ENCODE results near the gene CSN3. TPM values are rescaled to one million over a fixed set of nuclear protein-coding genes. Genes with fewer than 3 reads are reported as not detected.
"Not testable (repeated sequence)": the region's sequence is repeated elsewhere in the genome, so short reads cannot be mapped to it uniquely, and the experiment has no call there.

The CSN3 gene
- not detected for polyA plus RNA-seq
- long read RNA-seq, donor 1, result 0 reads
- long read RNA-seq, donor 2, result 0 reads
- long read RNA-seq, donor 3, result 0 reads
- long read RNA-seq, donor 4, result 0 reads
- long read RNA-seq, donor 5, result 0 reads
- long read RNA-seq, donor 6, result 0 reads
- long read RNA-seq, donor 7, result 0 reads
- long read RNA-seq, donor 8, result 0 reads
- long read RNA-seq, donor 9, result 0 reads
- long read RNA-seq, donor 10, result 0 reads

GRCh38 chr4:70242297-70242696 is at the start of gene CSN3:
Gene CSN3, plus strand, starts transcription at chr4:70242597. Its CDS starts 2,223 bp downstream, at chr4:70244820.
- DNase-seq; H3K27ac ChIP-seq (ENCODE audit: low read depth in 1 of 3, low read length in 2 of 3); H3K4me3 ChIP-seq (ENCODE audit: low read depth in 1 of 3, low read length in 3 of 3); FAIRE-seq; H3K36me3 ChIP-seq (ENCODE audit: control insufficient read depth in 3 of 3, insufficient read depth in 2 of 3, low read depth in 1 of 3, low read length in 3 of 3); H3K9me3 ChIP-seq (ENCODE audit: control insufficient read depth in 2 of 2, insufficient read depth in 1 of 2, low read depth in 1 of 2, low read length in 1 of 2); H3K27me3 ChIP-seq (ENCODE audit: control insufficient read depth in 3 of 3, insufficient read depth in 3 of 3, low read length in 3 of 3); H3K4me1 ChIP-seq (ENCODE audit: control insufficient read depth in 3 of 3, insufficient read depth in 2 of 3, low read depth in 1 of 3, low read length in 2 of 3): not testable (repeated sequence)
- 78 to 92% (median 79%) methylated on average over 2 to 3 of the region's 3 CpGs for WGBS, 3 donors

DNA sequence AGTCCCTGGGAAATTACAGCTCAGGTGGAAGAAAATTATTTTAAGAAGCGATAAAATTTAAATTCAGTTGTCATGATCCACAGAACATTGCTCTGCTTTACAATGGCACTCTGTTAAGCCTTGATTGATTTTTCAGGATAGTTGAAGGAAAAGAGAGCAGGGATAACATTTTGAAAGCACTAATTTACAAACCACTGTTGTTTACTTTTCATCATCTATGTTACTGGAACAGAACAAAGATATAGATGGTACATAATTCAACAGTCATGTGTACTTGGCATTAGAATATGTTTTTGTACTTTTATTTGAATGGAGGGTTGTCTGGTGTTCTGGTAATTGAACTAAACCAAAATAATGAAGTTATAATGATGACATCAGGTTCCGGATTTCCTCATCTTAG is 49.5 kb upstream of the CSN3 start:
- Histone ChIP-seq H3K27me3 (ENCODE audit: control insufficient read depth in 3 of 3, insufficient read depth in 3 of 3, low read length in 3 of 3) (no peaks in the 10 kb centered on the region), H3K27ac (ENCODE audit: low read depth in 1 of 3, low read length in 2 of 3) (no peak overlapping the region), H3K4me1 (ENCODE audit: control insufficient read depth in 3 of 3, insufficient read depth in 2 of 3, low read depth in 1 of 3, low read length in 2 of 3) (peaks cover 0 to 6% (median 1%) of the 10 kb centered on the region in 3 donors), H3K9me3 (ENCODE audit: control insufficient read depth in 2 of 2, insufficient read depth in 1 of 2, low read depth in 1 of 2, low read length in 1 of 2) (peaks cover 0 to 2% of the 10 kb centered on the region in 2 donors), H3K36me3 (ENCODE audit: control insufficient read depth in 3 of 3, insufficient read depth in 2 of 3, low read depth in 1 of 3, low read length in 3 of 3) (no peaks in the 10 kb centered on the region), H3K4me3 (ENCODE audit: low read depth in 1 of 3, low read length in 3 of 3) (no peak overlapping the region)
- DNase-seq, result no peak
- no peak for FAIRE-seq
- 88 to 94% (median 90%) methylated on average over 2 of the region's 2 CpGs for WGBS, 3 donors

DNA sequence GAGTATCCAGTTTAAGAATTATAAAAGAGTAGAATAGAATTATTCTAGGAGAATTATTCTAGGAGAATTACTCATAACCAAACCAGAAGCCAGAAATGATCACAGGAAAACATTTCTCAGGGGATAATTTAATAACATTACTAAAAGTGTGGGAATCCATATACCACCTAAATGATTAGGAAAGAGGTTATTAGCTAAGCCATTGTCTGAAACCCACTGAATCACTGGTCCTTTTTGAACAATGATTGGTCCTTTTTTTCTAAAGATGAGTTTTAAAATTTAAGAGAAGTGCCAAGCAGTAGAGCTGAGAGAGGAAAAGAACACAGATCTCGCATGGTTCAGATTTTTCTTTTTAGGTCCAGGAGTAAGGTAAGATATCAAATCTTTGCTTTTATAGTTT is 47.0 kb upstream of the CSN3 start, which contains the start of gene ODAM:
ODAM (plus strand) TSS at position 301 of the 400 bp plus-strand sequence. CDS start 819 bp downstream, outside the sequence.
- Histone ChIP-seq H3K36me3 (ENCODE audit: control insufficient read depth in 3 of 3, insufficient read depth in 2 of 3, low read depth in 1 of 3, low read length in 3 of 3) (no peaks in the 10 kb centered on the region), H3K4me1 (ENCODE audit: control insufficient read depth in 3 of 3, insufficient read depth in 2 of 3, low read depth in 1 of 3, low read length in 2 of 3) (peaks cover 0 to 12% (median 2%) of the 10 kb centered on the region in 3 donors), H3K9me3 (ENCODE audit: control insufficient read depth in 2 of 2, insufficient read depth in 1 of 2, low read depth in 1 of 2, low read length in 1 of 2) (peaks cover 0 to 2% of the 10 kb centered on the region in 2 donors), H3K27me3 (ENCODE audit: control insufficient read depth in 3 of 3, insufficient read depth in 3 of 3, low read length in 3 of 3) (no peaks in the 10 kb centered on the region), H3K4me3 (ENCODE audit: low read depth in 1 of 3, low read length in 3 of 3) (no peak within 1 kb of the TSS), H3K27ac (ENCODE audit: low read depth in 1 of 3, low read length in 2 of 3) (no peak within 1 kb of the TSS)
- WGBS, 3 donors, result 81 to 88% (median 82%) methylated on average over 1 of the region's 1 CpG
- no peak for FAIRE-seq
- DNase-seq, result no peak

GRCh38 chr4:70196857-70197256 is 45.5 kb upstream of the CSN3 start:
- peaks cover 0 to 12% (median 2%) of the 10 kb centered on the region in 3 donors for H3K4me1 ChIP-seq (ENCODE audit: control insufficient read depth in 3 of 3, insufficient read depth in 2 of 3, low read depth in 1 of 3, low read length in 2 of 3)
- H3K27me3 ChIP-seq (ENCODE audit: control insufficient read depth in 3 of 3, insufficient read depth in 3 of 3, low read length in 3 of 3), result no peaks in the 10 kb centered on the region
- H3K9me3 ChIP-seq (ENCODE audit: control insufficient read depth in 2 of 2, insufficient read depth in 1 of 2, low read depth in 1 of 2, low read length in 1 of 2), result no peaks in the 10 kb centered on the region
- DNase-seq, result peak in 1 of 2 donors; percentile 7
- WGBS, 3 donors, result 25 to 57% (median 42%) methylated on average over 2 of the region's 2 CpGs
- no peak overlapping the region for H3K27ac ChIP-seq (ENCODE audit: low read depth in 1 of 3, low read length in 2 of 3)
- FAIRE-seq, result no peak
- no peaks in the 10 kb centered on the region for H3K36me3 ChIP-seq (ENCODE audit: control insufficient read depth in 3 of 3, insufficient read depth in 2 of 3, low read depth in 1 of 3, low read length in 3 of 3)
- no peak overlapping the region for H3K4me3 ChIP-seq (ENCODE audit: low read depth in 1 of 3, low read length in 3 of 3)

GRCh38 chr4:70197842-70198241 is 44.6 kb upstream of the CSN3 start:
- 21 to 51% (median 23%) methylated on average over 2 of the region's 2 CpGs for WGBS, 3 donors
- FAIRE-seq, result no peak
- no peaks in the 10 kb centered on the region for H3K36me3 ChIP-seq (ENCODE audit: control insufficient read depth in 3 of 3, insufficient read depth in 2 of 3, low read depth in 1 of 3, low read length in 3 of 3)
- no peaks in the 10 kb centered on the region for H3K9me3 ChIP-seq (ENCODE audit: control insufficient read depth in 2 of 2, insufficient read depth in 1 of 2, low read depth in 1 of 2, low read length in 1 of 2)
- no peaks in the 10 kb centered on the region for H3K27me3 ChIP-seq (ENCODE audit: control insufficient read depth in 3 of 3, insufficient read depth in 3 of 3, low read length in 3 of 3)
- no peak overlapping the region for H3K27ac ChIP-seq (ENCODE audit: low read depth in 1 of 3, low read length in 2 of 3)
- DNase-seq, result peak; percentile 51 to 86
- no peak overlapping the region for H3K4me3 ChIP-seq (ENCODE audit: low read depth in 1 of 3, low read length in 3 of 3)
- peaks cover 0 to 12% (median 2%) of the 10 kb centered on the region in 3 donors for H3K4me1 ChIP-seq (ENCODE audit: control insufficient read depth in 3 of 3, insufficient read depth in 2 of 3, low read depth in 1 of 3, low read length in 2 of 3)

DNA sequence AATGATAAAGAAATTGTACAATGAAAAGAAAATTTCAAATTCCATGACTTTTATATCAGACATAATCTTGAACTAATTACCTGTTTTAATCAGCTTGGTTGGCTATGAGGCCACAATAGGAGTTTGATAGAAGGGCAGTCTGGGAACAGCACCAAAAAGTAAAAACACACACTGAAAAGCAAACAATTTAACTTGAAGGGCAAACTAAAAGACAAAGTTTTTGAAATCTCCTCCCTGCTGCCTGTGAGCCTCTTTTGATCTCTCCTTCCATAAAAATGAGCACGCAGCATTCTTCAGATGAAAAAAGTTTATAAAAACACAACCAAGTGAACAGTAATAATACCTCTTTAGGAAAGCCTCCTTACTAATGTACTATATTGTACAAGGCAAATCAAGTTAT is 38.8 kb upstream of the CSN3 start:
- 68 to 89% (median 72%) methylated on average over 1 of the region's 1 CpG for WGBS, 3 donors
- Histone ChIP-seq H3K36me3 (ENCODE audit: control insufficient read depth in 3 of 3, insufficient read depth in 2 of 3, low read depth in 1 of 3, low read length in 3 of 3) (no peaks in the 10 kb centered on the region), H3K27me3 (ENCODE audit: control insufficient read depth in 3 of 3, insufficient read depth in 3 of 3, low read length in 3 of 3) (no peaks in the 10 kb centered on the region), H3K4me1 (ENCODE audit: control insufficient read depth in 3 of 3, insufficient read depth in 2 of 3, low read depth in 1 of 3, low read length in 2 of 3) (peaks cover 0 to 2% (median 0%) of the 10 kb centered on the region in 3 donors), H3K4me3 (ENCODE audit: low read depth in 1 of 3, low read length in 3 of 3) (no peak overlapping the region), H3K27ac (ENCODE audit: low read depth in 1 of 3, low read length in 2 of 3) (no peak overlapping the region), H3K9me3 (ENCODE audit: control insufficient read depth in 2 of 2, insufficient read depth in 1 of 2, low read depth in 1 of 2, low read length in 1 of 2) (no peaks in the 10 kb centered on the region)
- no peak for FAIRE-seq
- no peak for DNase-seq

GRCh38 chr4:70212752-70213151 is 29.6 kb upstream of the CSN3 start:
- FAIRE-seq; H3K27me3 ChIP-seq (ENCODE audit: control insufficient read depth in 3 of 3, insufficient read depth in 3 of 3, low read length in 3 of 3); H3K4me3 ChIP-seq (ENCODE audit: low read depth in 1 of 3, low read length in 3 of 3); H3K4me1 ChIP-seq (ENCODE audit: control insufficient read depth in 3 of 3, insufficient read depth in 2 of 3, low read depth in 1 of 3, low read length in 2 of 3); H3K27ac ChIP-seq (ENCODE audit: low read depth in 1 of 3, low read length in 2 of 3); H3K36me3 ChIP-seq (ENCODE audit: control insufficient read depth in 3 of 3, insufficient read depth in 2 of 3, low read depth in 1 of 3, low read length in 3 of 3); H3K9me3 ChIP-seq (ENCODE audit: control insufficient read depth in 2 of 2, insufficient read depth in 1 of 2, low read depth in 1 of 2, low read length in 1 of 2); DNase-seq: not testable (repeated sequence)
- WGBS, 3 donors, result 57 to 83% (median 67%) methylated on average over 4 of the region's 4 CpGs

DNA sequence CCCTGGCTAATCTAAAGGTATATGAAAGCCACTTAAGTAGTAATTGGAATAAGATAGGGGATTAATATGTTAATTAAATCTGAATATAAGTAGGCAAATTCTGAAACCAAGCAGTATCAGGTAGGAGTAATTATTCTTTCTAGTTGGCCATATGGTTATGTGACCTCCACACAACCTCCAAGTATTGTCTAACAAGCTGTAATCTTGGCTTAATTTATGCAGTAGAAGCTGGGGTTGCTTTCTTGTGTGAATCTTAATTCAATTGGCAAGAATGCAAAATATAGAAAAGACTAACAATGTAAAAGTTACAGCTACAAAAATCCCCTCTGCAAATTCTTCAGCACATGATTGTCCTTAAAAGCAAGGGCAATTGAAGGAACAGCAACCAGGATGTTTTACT is 26.3 kb upstream of the CSN3 start:
- not testable (repeated sequence) for H3K27me3 ChIP-seq (ENCODE audit: control insufficient read depth in 3 of 3, insufficient read depth in 3 of 3, low read length in 3 of 3); H3K27ac ChIP-seq (ENCODE audit: low read depth in 1 of 3, low read length in 2 of 3); DNase-seq; H3K4me3 ChIP-seq (ENCODE audit: low read depth in 1 of 3, low read length in 3 of 3); H3K9me3 ChIP-seq (ENCODE audit: control insufficient read depth in 2 of 2, insufficient read depth in 1 of 2, low read depth in 1 of 2, low read length in 1 of 2); FAIRE-seq; H3K36me3 ChIP-seq (ENCODE audit: control insufficient read depth in 3 of 3, insufficient read depth in 2 of 3, low read depth in 1 of 3, low read length in 3 of 3); H3K4me1 ChIP-seq (ENCODE audit: control insufficient read depth in 3 of 3, insufficient read depth in 2 of 3, low read depth in 1 of 3, low read length in 2 of 3)

- not testable (repeated sequence) for H3K4me3 ChIP-seq (ENCODE audit: low read depth in 1 of 3, low read length in 3 of 3); H3K27me3 ChIP-seq (ENCODE audit: control insufficient read depth in 3 of 3, insufficient read depth in 3 of 3, low read length in 3 of 3); H3K36me3 ChIP-seq (ENCODE audit: control insufficient read depth in 3 of 3, insufficient read depth in 2 of 3, low read depth in 1 of 3, low read length in 3 of 3); H3K4me1 ChIP-seq (ENCODE audit: control insufficient read depth in 3 of 3, insufficient read depth in 2 of 3, low read depth in 1 of 3, low read length in 2 of 3); H3K9me3 ChIP-seq (ENCODE audit: control insufficient read depth in 2 of 2, insufficient read depth in 1 of 2, low read depth in 1 of 2, low read length in 1 of 2); H3K27ac ChIP-seq (ENCODE audit: low read depth in 1 of 3, low read length in 2 of 3); DNase-seq
- peak; percentile 30 for FAIRE-seq
- 95 to 96% (median 96%) methylated on average over 1 of the region's 1 CpG for WGBS, 3 donors
These were observed 25.8 kb upstream of the CSN3 start for GRCh38 chr4:70216550-70216949.
